K562 (cell line): ENCODE results near the gene CMIP. TPM values are rescaled to one million over a fixed set of nuclear protein-coding genes. Genes with fewer than 3 reads are reported as not detected.

Source experiments
- ATAC-seq: fragments of 200-7000 bp; cut with Tn5 transposase; 3 replicates; pipeline ENCODE4 v1.9.1; 2020; ENCODE audit warnings: moderate library complexity
- BruUV-seq: library from RNA; stranded (reverse); fragments of 400-500 nt; replicated peaks from 2 replicates; lab custom pipeline; 2021; lab: Mats Ljungman, UMichigan
- CTCF ChIA-PET: fragments of 300-600 bp; formaldehyde crosslinking; extraction: SDS; loops from one replicate; lab custom pipeline; 2021; ENCODE audit warnings: low intra/inter-chr PET ratio; lab: Yijun Ruan, JAX
- POLR2A ChIA-PET: fragments of 300-600, 350-650 bp; sonication (Branson Sonifier 250); formaldehyde crosslinking; extraction: SDS; loops from one replicate; lab custom pipeline; 2021; ENCODE audit warnings: antibody characterized with exemption, inconsistent platforms; lab: Yijun Ruan, JAX
- DNase-seq, 4 experiments: peaks; one replicate each; pipeline versions ENCODE4 v3.0.0 to v3.0.0-alpha.2; 2011 to 2018; ENCODE audit warnings: low spot score in 3 of 4, mixed read lengths in 3 of 4; ENCODE audit errors: extremely low read depth in 1 of 4
- FAIRE-seq: peaks from 2 replicates; lab custom pipeline; 2011; peaks lifted over from hg19 to GRCh38; lab: Jason Lieb, UNC
- H2AFZ ChIP-seq: 2 replicates; pipeline ENCODE4 v1.6.0; 2011; ENCODE audit warnings: low read depth, low read length, control low read depth, inconsistent platforms
- H3K27ac ChIP-seq: fragments of 200-600 bp; 3 replicates; pipeline ENCODE4 v1.8.0; 2011; ENCODE audit warnings: low read depth, mild to moderate bottlenecking, control low read depth, inconsistent platforms, low read length, moderate library complexity, mixed read lengths; ENCODE audit errors: extremely low read depth
- H3K27me3 ChIP-seq, 2 experiments: fragments of 300-600 bp in 1 of 2; 2 replicates in 1 of 2; 3 replicates in 1 of 2; pipeline versions ENCODE4 v1.6.0 to v1.8.0; 2011; ENCODE audit warnings: inconsistent platforms in 2 of 2, low read length in 2 of 2, mild to moderate bottlenecking in 1 of 2, mixed read lengths in 1 of 2, moderate library complexity in 1 of 2; ENCODE audit not compliant: control insufficient read depth in 2 of 2, insufficient read depth in 2 of 2
- H3K36me3 ChIP-seq: fragments of 300-600 bp; 3 replicates; pipeline ENCODE4 v1.8.0; 2011; ENCODE audit warnings: mild to moderate bottlenecking, low read length, inconsistent platforms; ENCODE audit not compliant: control insufficient read depth, insufficient read depth
- H3K4me1 ChIP-seq, 2 experiments: fragments of 200-600 bp in 1 of 2; replicated peaks in 1 of 2; 2 replicates in 1 of 2; 3 replicates in 1 of 2; pipeline versions ENCODE4 v1.5.1 to v1.8.0; 2011; ENCODE audit warnings: inconsistent platforms in 2 of 2, low read length in 2 of 2, mild to moderate bottlenecking in 1 of 2, mixed read lengths in 1 of 2, moderate library complexity in 1 of 2; ENCODE audit not compliant: control insufficient read depth in 2 of 2, insufficient read depth in 2 of 2
- H3K4me2 ChIP-seq: 2 replicates; pipeline ENCODE4 v1.6.1; 2011; ENCODE audit warnings: low read length, control low read depth, inconsistent platforms, mixed read lengths; ENCODE audit not compliant: insufficient read depth
- H3K4me3 ChIP-seq: fragments of 200-600 bp; sonication (generic), shearing (Covaris generic); 2 replicates; pipeline ENCODE4 v1.5.1; 2016; ENCODE audit warnings: control low read depth, inconsistent platforms
- H3K79me2 ChIP-seq: fragments of 200-600 bp; 3 replicates; pipeline ENCODE4 v1.8.0; 2011; ENCODE audit warnings: low read length, inconsistent platforms; ENCODE audit not compliant: control insufficient read depth, insufficient read depth
- H3K9ac ChIP-seq, 2 experiments: 2 replicates each; pipeline versions ENCODE4 v1.6.0 to v1.6.1; 2011; ENCODE audit warnings: low read depth in 2 of 2, low read length in 2 of 2, control low read depth in 1 of 2, inconsistent platforms in 1 of 2, mild to moderate bottlenecking in 1 of 2, mixed read lengths in 1 of 2; ENCODE audit not compliant: insufficient read depth in 1 of 2
- H3K9me1 ChIP-seq: one replicate; pipeline ENCODE4 v1.6.0; 2011; ENCODE audit warnings: inconsistent platforms, mild to moderate bottlenecking, low read length, moderate library complexity; ENCODE audit not compliant: control insufficient read depth, insufficient read depth
- H3K9me3 ChIP-seq: replicated peaks from 2 replicates; pipeline ENCODE4 v1.5.1; 2011; ENCODE audit warnings: low read depth, low read length, inconsistent platforms; ENCODE audit not compliant: control insufficient read depth, insufficient read depth
- H4K20me1 ChIP-seq: replicated peaks from 2 replicates; pipeline ENCODE4 v1.6.1; 2011; ENCODE audit warnings: low read length, inconsistent platforms, mixed read lengths; ENCODE audit not compliant: control insufficient read depth, insufficient read depth
- CEBPG ChIP-seq, 3 experiments: fragments of 200-800 bp in 1 of 3; sonication (Bioruptor generic) in 1 of 3; sonication (generic) in 1 of 3; formaldehyde crosslinking in 1 of 3; IDR thresholded peaks in 2 of 3; conservative IDR thresholded peaks in 1 of 3; 2 replicates each; pipeline versions ENCODE4 v1.6.1 to v1.8.0; 2016 to 2022; ENCODE audit warnings: missing compliant biosample characterization in 2 of 3, missing genetic modification characterization in 2 of 3, mild to moderate bottlenecking in 1 of 3, missing genetic modification reagents in 1 of 3
- HIVEP1 ChIP-seq: fragments of 250-450 bp; sonication (Bioruptor Pico); IDR thresholded peaks from 2 replicates; pipeline ENCODE4 v1.4.0; 2020; ENCODE audit warnings: mild to moderate bottlenecking
- HNRNPH1 ChIP-seq: fragments of 200-400 bp; formaldehyde crosslinking; optimal IDR thresholded peaks from 2 replicates; pipeline ENCODE3; 2017; ENCODE audit warnings: low read depth, mild to moderate bottlenecking, low read length, moderate library complexity
- PHB ChIP-seq: fragments of 250-450 bp; sonication (Bioruptor Pico); IDR thresholded peaks from 2 replicates; pipeline ENCODE4 v1.5.0; 2021
- THRA ChIP-seq: fragments of 450-650 bp; IDR thresholded peaks from 2 replicates; pipeline ENCODE4 v1.6.1; 2017; ENCODE audit warnings: mild to moderate bottlenecking, moderate library complexity
- VEZF1 ChIP-seq: fragments of 200-800 bp; sonication (Bioruptor generic); IDR thresholded peaks from 2 replicates; pipeline ENCODE4 v1.6.1; 2017; ENCODE audit warnings: missing genetic modification characterization, missing compliant biosample characterization
- WGBS: fragments of 100-300 bp; shearing (Covaris generic); methylation state at CpG from one replicate; pipeline ENCODE4 v1.1.6; 2016; ENCODE audit warnings: low coverage, mixed read lengths; ENCODE audit not compliant: insufficient coverage; ENCODE audit errors: missing lambda C conversion rate; 5-methylcytosine and 5-hydroxymethylcytosine counted together
- in situ Hi-C: fragments of 300-500 bp; cut with MboI; formaldehyde crosslinking; loops from 4 replicates; pipeline ENCODE4 v1.15.0; 2018; ENCODE audit warnings: inconsistent platforms, mixed read lengths
- intact Hi-C: fragments of 100-400 bp; cut with micrococcal nuclease; formaldehyde crosslinking; loops from 2 replicates; pipeline ENCODE4 v1.14.2; 2022
- polyA plus RNA-seq, 8 experiments: library from polyadenylated mRNA; depleted of rRNA in 4 of 8; stranded (reverse) in 5 of 8; unstranded in 3 of 8; fragments of >200 nt; fragmentation: Nextera tagmentation in 2 of 8; fragmentation: Illumina TruSeq in 1 of 8; extraction: Ambion mirVana in 2 of 8; extraction: Trizol in 1 of 8; gene quantifications; 2 replicates each; pipeline versions ENCODE4 v1.2.1 to v1.2.3, GENCODE V29; 2011 to 2014; ENCODE audit warnings: inconsistent platforms in 1 of 8, missing spikeins in 1 of 8
- total RNA-seq, 7 experiments: library from RNA; depleted of rRNA in 6 of 7; stranded (reverse); fragments of >200 nt in 6 of 7; fragmentation: Illumina TruSeq in 2 of 7; extraction: Trizol in 2 of 7; gene quantifications; 2 replicates each; pipeline versions ENCODE4 v1.2.1 to v1.2.3, GENCODE V29; 2011 to 2021; ENCODE audit warnings: low replicate concordance in 1 of 7
- TF ChIP-seq, protein P1 (sequence below): fragments of 150-350 bp; IDR thresholded peaks from 2 replicates; pipeline ENCODE4 v1.6.1; 2014; ENCODE audit warnings: low read depth, mild to moderate bottlenecking, low read length, borderline replicate concordance

Gene CMIP
- total and polyA plus RNA-seq, 9 of the 15 experiments (the other 6 are each of a cell fraction or from before 2014, with no cell fraction given): 0.94 to 82.5 (median 10.3) TPM

DNA sequence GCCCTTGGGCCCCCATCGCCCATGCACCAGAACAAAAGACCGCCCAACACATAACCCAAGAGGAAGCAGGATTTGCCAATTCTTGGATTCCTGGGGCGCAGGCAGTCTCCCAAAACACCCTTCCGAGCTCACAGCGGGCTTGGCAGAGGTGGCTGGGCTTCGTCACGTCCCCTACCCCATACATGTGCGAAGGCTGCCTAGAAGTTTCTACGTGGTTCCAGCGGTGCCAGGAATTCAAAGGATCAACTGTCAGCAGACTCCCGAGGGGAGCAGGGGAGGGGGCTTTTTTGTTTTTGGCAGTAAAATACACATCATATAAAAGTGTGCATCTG lies 253.7 kb downstream of the CMIP start:
- no peak overlapping the region for H3K4me2 ChIP-seq
- H3K36me3 ChIP-seq: peaks cover 54% of the 10 kb centered on the region
- no peaks in the 10 kb centered on the region for H3K9me3 ChIP-seq
- intact Hi-C loops (loop anchor here (10.0 kb wide), 1 partner anchor 203 kb away; no protein-coding TSS in a partner anchor), in situ Hi-C loops (loop anchor here (5.0 kb wide), 1 partner anchor 76 kb away; no protein-coding TSS in a partner anchor)
- H2AFZ ChIP-seq: no peak overlapping the region
- no peaks in the 10 kb centered on the region for H3K79me2 ChIP-seq
- TF ChIP-seq CEBPG (CRISPR knock-in tag; IDR thresholded peaks at IDR 0.05) (no peak), CEBPG (tag; conservative IDR thresholded peaks at IDR 0.05 in 1 of 2, IDR thresholded peaks at IDR 0.05 in 1 of 2) (no peak), HIVEP1 (no peak), HNRNPH1 (no peak), THRA (no peak), VEZF1 (CRISPR knock-in tag) (no peak), PHB (CRISPR knock-in tag) (no peak)
- TF ChIP-seq, protein P1, sequence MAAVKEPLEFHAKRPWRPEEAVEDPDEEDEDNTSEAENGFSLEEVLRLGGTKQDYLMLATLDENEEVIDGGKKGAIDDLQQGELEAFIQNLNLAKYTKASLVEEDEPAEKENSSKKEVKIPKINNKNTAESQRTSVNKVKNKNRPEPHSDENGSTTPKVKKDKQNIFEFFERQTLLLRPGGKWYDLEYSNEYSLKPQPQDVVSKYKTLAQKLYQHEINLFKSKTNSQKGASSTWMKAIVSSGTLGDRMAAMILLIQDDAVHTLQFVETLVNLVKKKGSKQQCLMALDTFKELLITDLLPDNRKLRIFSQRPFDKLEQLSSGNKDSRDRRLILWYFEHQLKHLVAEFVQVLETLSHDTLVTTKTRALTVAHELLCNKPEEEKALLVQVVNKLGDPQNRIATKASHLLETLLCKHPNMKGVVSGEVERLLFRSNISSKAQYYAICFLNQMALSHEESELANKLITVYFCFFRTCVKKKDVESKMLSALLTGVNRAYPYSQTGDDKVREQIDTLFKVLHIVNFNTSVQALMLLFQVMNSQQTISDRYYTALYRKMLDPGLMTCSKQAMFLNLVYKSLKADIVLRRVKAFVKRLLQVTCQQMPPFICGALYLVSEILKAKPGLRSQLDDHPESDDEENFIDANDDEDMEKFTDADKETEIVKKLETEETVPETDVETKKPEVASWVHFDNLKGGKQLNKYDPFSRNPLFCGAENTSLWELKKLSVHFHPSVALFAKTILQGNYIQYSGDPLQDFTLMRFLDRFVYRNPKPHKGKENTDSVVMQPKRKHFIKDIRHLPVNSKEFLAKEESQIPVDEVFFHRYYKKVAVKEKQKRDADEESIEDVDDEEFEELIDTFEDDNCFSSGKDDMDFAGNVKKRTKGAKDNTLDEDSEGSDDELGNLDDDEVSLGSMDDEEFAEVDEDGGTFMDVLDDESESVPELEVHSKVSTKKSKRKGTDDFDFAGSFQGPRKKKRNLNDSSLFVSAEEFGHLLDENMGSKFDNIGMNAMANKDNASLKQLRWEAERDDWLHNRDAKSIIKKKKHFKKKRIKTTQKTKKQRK: no peak
- ChIA-PET CTCF (interaction anchor here (2.0 to 3.6 kb wide), 2 partner anchors 74 to 295 kb away, joined by 11 to 42 read pairs; no protein-coding TSS in a partner anchor), POLR2A (interaction anchor here (1.1 kb wide), 1 partner anchor 293 kb away, joined by 4 read pairs; no protein-coding TSS in a partner anchor)
- no TSS peak for BruUV-seq
- WGBS: 94% methylated on average over 11 of the region's 11 CpGs
- H3K9ac ChIP-seq: no peak overlapping the region
- no peaks in the 10 kb centered on the region for H3K27me3 ChIP-seq
- ATAC-seq (no peak), FAIRE-seq (no peak), DNase-seq (no peak)
- H3K4me1 ChIP-seq: peaks cover 2 to 18% of the 10 kb centered on the region in 2 experiments; a peak in 4 of 5 replicates
- no peaks in the 10 kb centered on the region for H4K20me1 ChIP-seq
- H3K4me3 ChIP-seq: no peak overlapping the region
- H3K9me1 ChIP-seq: no peaks in the 10 kb centered on the region
- H3K27ac ChIP-seq: no peak overlapping the region
